GM19455 (cell line): ENCODE results near the gene NCOA5.
"Not testable (repeated sequence)": the region's sequence is repeated elsewhere in the genome, so short reads cannot be mapped to it uniquely, and the experiment has no call there.

ENCODE experiments used
- ATAC-seq: cut with Tn5 transposase; IDR thresholded peaks from one replicate; pipeline ENCODE4 v1.9.1; 2021; ENCODE audit not compliant: unreplicated experiment

NCOA5 gene

GRCh38 chr20:46121184-46121930, 31.6 kb upstream of the NCOA5 start:
- ATAC-seq = no peak

- ATAC-seq = no peak
Measured at GRCh38 chr20:46120136-46120535, 30.4 kb upstream of the NCOA5 start.

DNA sequence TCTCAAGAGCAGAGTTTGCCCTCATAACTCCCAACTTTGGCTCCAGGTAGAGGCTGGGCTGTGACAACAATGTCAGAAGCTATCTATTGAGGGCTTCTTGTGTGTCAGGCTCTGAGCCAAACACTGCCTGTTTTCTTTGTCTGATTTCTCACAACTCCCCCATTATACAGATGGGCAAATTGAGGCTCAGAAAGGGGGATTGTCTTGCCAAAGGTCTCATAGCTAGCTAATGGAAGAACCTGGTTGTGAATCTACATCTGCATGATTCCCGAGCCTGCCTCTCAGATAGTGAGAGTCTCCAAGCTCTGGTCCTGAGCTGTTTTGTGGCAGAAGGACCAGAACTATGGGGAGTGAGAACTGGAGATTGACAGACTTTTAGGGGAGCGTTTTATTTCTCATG, 29.8 kb upstream of the NCOA5 start:
- ATAC-seq = no peak

- peak; percentile 30 for ATAC-seq
Measured at GRCh38 chr20:46119028-46119546, 29.3 kb upstream of the NCOA5 start.

GRCh38 chr20:46118481-46119020, 28.8 kb upstream of the NCOA5 start:
- ATAC-seq = peak; percentile 51

GRCh38 chr20:46117704-46118467, 28.1 kb upstream of the NCOA5 start, which contains the start of gene CD40:
CD40 (plus strand) TSS chr20:46118314; CDS start chr20:46118344, 30 bp downstream.
- ATAC-seq = peak; percentile 70

- ATAC-seq = no peak
Measured at GRCh38 chr20:46114449-46114848, 24.7 kb upstream of the NCOA5 start.

DNA sequence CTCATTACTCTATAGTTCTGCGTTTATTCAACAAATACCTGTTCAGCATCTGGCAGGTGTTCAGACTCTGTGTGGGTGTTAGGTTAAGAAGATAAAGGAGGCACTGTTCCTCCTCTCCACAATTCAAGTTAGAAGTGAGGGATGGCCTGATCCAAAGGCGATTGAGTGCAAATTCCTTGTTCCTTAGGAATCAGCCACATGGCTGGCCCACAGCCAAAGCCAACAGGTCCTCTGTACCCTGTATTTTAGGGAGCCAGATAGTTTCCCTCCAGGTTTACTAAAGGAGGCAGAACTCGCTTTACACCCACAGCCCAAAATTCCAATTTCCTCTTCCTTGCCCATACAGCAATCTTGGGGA, 23.3 kb upstream of the NCOA5 start:
- no peak for ATAC-seq

- no peak for ATAC-seq
Measured at GRCh38 chr20:46112430-46113112, 22.8 kb upstream of the NCOA5 start.

- ATAC-seq = no peak
Measured at GRCh38 chr20:46111836-46112212, 22.1 kb upstream of the NCOA5 start.

- peak; percentile 52 for ATAC-seq
Measured at GRCh38 chr20:46111028-46111835, 21.5 kb upstream of the NCOA5 start.

DNA sequence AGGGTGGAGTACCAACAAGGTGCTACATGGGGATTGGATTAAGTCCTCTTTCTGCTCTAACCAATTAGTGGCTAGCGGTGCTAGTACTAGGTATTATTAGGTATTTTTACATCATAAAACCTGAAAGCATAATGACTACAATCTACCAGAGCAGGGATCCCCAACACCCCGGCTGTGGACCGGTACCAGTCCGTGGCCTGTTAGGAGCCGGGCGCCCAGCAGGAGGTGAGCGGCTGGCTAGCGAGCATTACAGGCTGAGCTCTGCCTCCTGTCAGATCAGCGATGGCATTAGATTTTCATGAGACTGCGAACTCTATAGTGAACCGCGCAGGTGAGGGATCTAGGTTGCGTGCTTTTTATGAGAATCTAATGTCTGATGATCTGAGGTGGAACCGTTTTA, 19.2 kb upstream of the NCOA5 start:
- no peak for ATAC-seq

DNA sequence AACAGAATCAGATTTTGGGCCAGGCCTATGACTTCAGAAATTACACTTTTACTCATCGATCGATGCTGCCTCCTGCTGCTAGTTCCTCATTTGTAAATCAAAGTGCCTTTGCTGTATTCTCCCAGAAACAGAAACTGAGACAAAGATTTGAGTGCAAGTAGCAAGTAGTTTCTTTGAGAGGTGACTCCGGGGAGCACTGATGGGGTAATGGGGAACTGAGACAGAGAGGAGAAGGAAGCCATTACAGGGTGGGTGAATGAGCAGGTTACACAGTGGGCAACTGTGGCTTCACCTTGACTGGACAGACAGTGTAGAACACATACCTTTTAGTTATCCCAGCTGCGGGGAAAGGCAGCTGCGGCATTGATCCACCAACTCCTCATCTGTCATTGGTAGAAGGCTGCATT, 18.7 kb upstream of the NCOA5 start:
- peak; percentile 81 for ATAC-seq

DNA sequence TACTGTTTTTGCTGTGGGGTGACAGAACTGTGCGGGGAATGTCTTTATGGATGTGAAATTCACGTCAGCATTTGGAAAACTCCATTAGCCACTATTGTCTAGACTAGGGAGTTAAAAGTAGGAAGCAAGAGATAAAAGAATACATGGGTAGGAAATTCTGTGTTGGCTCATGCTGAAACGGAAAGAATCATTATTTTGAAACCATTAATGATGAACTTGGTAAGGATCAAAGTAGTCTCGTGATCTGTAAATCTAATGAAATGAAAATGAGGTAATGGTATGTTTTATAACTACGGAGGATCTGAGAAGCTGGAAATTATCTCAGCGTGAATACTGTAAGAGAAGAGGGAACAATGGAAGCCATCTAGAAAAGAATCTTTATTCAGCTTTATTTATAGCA, 17.3 kb upstream of the NCOA5 start:
- ATAC-seq = no peak

GRCh38 chr20:46104262-46104661, 14.5 kb upstream of the NCOA5 start:
- ATAC-seq = no peak

GRCh38 chr20:46102940-46103339, 13.2 kb upstream of the NCOA5 start:
- no peak for ATAC-seq

DNA sequence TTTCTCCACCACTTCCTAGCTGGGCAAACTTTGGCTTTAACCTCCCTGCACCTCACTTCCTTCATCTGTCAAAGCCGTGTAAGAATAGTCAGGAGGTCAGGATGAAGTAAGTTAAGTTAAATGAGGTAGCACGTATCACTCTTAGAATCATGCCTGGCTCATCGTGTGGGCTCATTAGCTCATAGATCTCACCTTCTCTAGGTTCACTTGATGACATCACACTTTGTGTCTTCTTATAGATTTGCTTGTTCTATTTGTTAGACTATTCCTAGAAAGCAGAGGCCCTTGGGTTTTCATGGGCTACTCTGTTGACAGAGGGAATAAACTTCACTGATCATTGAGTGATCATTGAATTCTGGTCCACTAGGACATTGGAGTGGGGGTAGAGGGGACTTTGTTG, 12.2 kb upstream of the NCOA5 start:
- ATAC-seq = no peak

GRCh38 chr20:46100988-46101387, 11.2 kb upstream of the NCOA5 start:
- ATAC-seq = no peak

GRCh38 chr20:46100444-46100843, 10.7 kb upstream of the NCOA5 start:
- ATAC-seq = not testable (repeated sequence)

- no peak for ATAC-seq
Measured at GRCh38 chr20:46099491-46100287, 9.9 kb upstream of the NCOA5 start.
